Adipocyte (in vitro differentiated cells): ENCODE measurements around the gene EMX2.
"Not testable (repeated sequence)": the region's sequence is repeated elsewhere in the genome, so short reads cannot be mapped to it uniquely, and the experiment has no call there.

Experiments
- DNase-seq: peaks from one replicate; pipeline ENCODE4 v3.0.0-alpha.2; 2015; ENCODE audit warnings: low read depth
- H3K27me3 ChIP-seq: replicated peaks from 2 replicates; pipeline ENCODE4 v1.7.0; 2013; ENCODE audit warnings: mild to moderate bottlenecking, low read length, moderate library complexity; ENCODE audit not compliant: control insufficient read depth, insufficient read depth
- H3K36me3 ChIP-seq: 2 replicates; pipeline ENCODE4 v1.7.0; 2013; ENCODE audit warnings: low read length, mild to moderate bottlenecking, moderate library complexity; ENCODE audit not compliant: control insufficient read depth, insufficient read depth, severe bottlenecking
- H3K4me1 ChIP-seq: 2 replicates; pipeline ENCODE4 v1.7.0; 2013; ENCODE audit warnings: mild to moderate bottlenecking, low read length, moderate library complexity; ENCODE audit not compliant: control insufficient read depth, insufficient read depth
- H3K4me3 ChIP-seq: 2 replicates; pipeline ENCODE4 v1.7.0; 2013; ENCODE audit warnings: mild to moderate bottlenecking, low read length, moderate library complexity
- H3K9ac ChIP-seq: 2 replicates; pipeline ENCODE4 v1.7.0; 2013; ENCODE audit warnings: mild to moderate bottlenecking, low read length, moderate library complexity
- H3K9me3 ChIP-seq: 2 replicates; pipeline ENCODE4 v1.7.0; 2013; ENCODE audit warnings: mild to moderate bottlenecking, low read length, moderate library complexity; ENCODE audit not compliant: control insufficient read depth

EMX2 gene

GRCh38 chr10:117568334-117568733, 25.8 kb downstream of the EMX2 start:
- peaks cover 7% of the 10 kb centered on the region for H3K27me3 ChIP-seq
- no peaks in the 10 kb centered on the region for H3K9me3 ChIP-seq
- H3K36me3 ChIP-seq: no peaks in the 10 kb centered on the region
- peaks cover 11% of the 10 kb centered on the region for H3K4me1 ChIP-seq
- no peak overlapping the region for H3K9ac ChIP-seq
- H3K4me3 ChIP-seq: no peak overlapping the region
- DNase-seq: no peak

DNA sequence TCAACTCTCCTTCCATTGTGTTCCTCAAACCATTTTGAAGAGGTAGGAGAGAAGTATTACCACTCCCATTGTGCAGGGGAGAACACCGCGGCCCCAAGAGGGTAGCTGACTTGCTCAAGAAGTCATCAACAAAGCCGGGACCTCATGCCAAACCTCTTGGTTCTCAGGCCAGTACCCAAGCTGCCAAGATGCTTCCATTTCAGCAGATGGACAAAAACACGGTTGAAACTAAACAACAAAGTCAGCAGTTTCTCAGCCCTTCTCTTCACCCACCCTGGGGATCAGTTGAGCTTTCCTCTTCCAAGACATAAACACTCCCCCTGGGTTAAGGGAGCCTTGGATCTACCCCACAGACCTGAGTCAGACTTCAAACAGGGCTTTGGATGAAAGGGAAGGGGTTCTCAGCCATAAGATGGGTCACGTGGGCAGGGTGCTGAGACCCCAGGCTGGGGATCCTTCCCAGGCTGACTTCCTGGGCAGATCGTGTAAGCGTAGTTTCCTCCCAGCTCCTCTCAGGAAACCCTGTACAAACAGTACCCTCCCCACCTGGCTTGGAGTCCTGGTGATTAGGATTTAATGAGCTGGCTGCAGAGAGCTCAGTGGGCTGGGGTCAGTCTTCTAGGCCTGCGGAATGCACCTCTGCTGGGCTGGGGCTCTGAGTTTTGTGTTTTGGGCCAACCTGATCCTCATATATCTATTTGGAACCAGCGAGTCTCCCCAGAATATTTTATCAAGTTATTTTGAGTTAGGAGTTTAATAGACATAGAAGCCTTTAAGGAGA, 27.3 kb downstream of the EMX2 start:
- DNase-seq: no peak
- Histone ChIP-seq H3K36me3 (no peaks in the 10 kb centered on the region), H3K27me3 (peaks cover 7% of the 10 kb centered on the region), H3K4me1 (peaks cover 11% of the 10 kb centered on the region), H3K4me3 (no peak overlapping the region), H3K9me3 (no peaks in the 10 kb centered on the region), H3K9ac (no peak overlapping the region)

DNA sequence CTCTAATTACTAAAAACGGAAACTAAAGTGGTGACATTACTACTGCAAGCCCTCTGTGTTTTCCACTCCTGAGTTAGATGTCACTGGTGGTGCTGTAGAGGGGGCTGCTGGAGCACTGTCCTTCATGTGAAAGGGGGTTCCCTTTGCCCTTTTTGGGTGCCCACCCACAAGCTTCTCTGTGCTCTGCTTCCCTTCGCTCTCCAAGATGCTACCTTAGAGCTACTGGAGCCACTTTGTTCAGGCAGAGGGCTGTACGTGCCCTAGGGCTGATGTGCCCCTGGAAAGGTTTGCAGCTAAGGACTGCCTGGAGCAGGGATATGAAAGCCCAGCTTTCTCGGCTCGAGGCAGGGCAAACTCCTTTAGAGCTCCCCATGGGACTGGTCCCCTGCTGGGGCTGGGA, 28.3 kb downstream of the EMX2 start:
- H3K4me3 ChIP-seq: no peak overlapping the region
- no peak for DNase-seq

GRCh38 chr10:117574498-117575146, 32.1 kb downstream of the EMX2 start:
- no peak overlapping the region for H3K9ac ChIP-seq
- peaks cover 7% of the 10 kb centered on the region for H3K27me3 ChIP-seq
- H3K4me3 ChIP-seq: no peak overlapping the region
- no peak for DNase-seq
- H3K36me3 ChIP-seq: no peaks in the 10 kb centered on the region
- H3K4me1 ChIP-seq: peaks cover 5% of the 10 kb centered on the region
- no peaks in the 10 kb centered on the region for H3K9me3 ChIP-seq

More for the DNA sequence above, 28.3 kb downstream of the EMX2 start:
- Histone ChIP-seq H3K27me3 (peaks cover 10% of the 10 kb centered on the region), H3K9ac (no peak overlapping the region), H3K4me1 (peaks cover 11% of the 10 kb centered on the region), H3K36me3 (no peaks in the 10 kb centered on the region), H3K9me3 (no peaks in the 10 kb centered on the region)

- peaks cover 9% of the 10 kb centered on the region for H3K4me1 ChIP-seq
- no peak overlapping the region for H3K9ac ChIP-seq
- H3K4me3 ChIP-seq: no peak overlapping the region
- H3K36me3 ChIP-seq: no peaks in the 10 kb centered on the region
- no peaks in the 10 kb centered on the region for H3K9me3 ChIP-seq
- DNase-seq: no peak
- H3K27me3 ChIP-seq: peaks cover 7% of the 10 kb centered on the region
Measured at GRCh38 chr10:117578490-117578889, 35.9 kb downstream of the EMX2 start.

GRCh38 chr10:117578999-117579590, 36.5 kb downstream of the EMX2 start:
- no peaks in the 10 kb centered on the region for H3K36me3 ChIP-seq
- DNase-seq: no peak
- H3K4me1 ChIP-seq: peaks cover 9% of the 10 kb centered on the region
- H3K27me3 ChIP-seq: peaks cover 7% of the 10 kb centered on the region
- H3K9me3 ChIP-seq: no peaks in the 10 kb centered on the region
- no peak overlapping the region for H3K4me3 ChIP-seq
- no peak overlapping the region for H3K9ac ChIP-seq

- H3K9me3 ChIP-seq: no peaks in the 10 kb centered on the region
- no peak overlapping the region for H3K9ac ChIP-seq
- H3K27me3 ChIP-seq: peaks cover under 1% of the 10 kb centered on the region
- no peaks in the 10 kb centered on the region for H3K36me3 ChIP-seq
- peaks cover 9% of the 10 kb centered on the region for H3K4me1 ChIP-seq
- DNase-seq: no peak
- H3K4me3 ChIP-seq: no peak overlapping the region
Measured at GRCh38 chr10:117581961-117582360, 39.4 kb downstream of the EMX2 start.

DNA sequence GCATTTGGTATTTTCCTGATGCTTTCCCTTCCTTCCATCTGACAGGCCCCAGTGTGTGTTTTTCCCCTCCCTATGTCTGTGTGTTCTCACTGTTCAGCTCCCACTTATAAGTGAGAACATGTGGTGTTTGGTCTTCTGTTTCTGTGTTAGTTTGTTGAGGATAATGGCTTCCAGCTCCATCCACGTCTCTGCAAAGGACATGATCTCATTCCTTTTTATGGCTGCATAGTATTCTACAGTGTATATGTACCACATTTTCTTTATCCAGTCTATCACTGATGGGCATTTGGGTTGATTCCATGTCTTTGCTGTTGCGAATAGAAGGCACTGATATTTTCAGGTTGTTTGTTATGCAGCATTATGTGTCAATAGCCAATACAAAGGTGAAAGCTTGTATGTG, 42.3 kb downstream of the EMX2 start:
- H3K9ac ChIP-seq, H3K4me1 ChIP-seq, H3K27me3 ChIP-seq, H3K9me3 ChIP-seq, DNase-seq, H3K36me3 ChIP-seq, H3K4me3 ChIP-seq: not testable (repeated sequence)

DNA sequence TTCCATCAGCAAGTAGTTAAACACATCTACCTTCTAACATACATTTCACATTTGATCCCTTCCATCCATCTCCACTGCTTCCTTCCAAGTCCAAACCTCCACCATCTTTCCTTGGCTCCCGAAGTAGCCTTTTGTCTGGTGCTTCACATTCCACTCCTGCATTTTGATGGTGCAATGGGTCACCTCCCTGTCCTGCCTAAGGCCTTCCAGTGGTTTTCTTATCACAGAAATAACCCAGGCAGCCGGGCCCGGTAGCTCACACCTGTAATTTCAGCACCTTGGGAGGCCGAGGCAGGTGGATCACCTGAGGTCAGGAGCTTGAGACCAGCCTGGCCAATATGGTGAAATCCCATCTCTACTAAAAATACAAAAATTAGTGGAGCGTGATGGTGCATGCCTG, 44.5 kb downstream of the EMX2 start:
- peaks cover 2% of the 10 kb centered on the region for H3K4me1 ChIP-seq

GRCh38 chr10:117590101-117590875, 47.7 kb downstream of the EMX2 start:
- Histone ChIP-seq H3K27me3 (no peaks in the 10 kb centered on the region), H3K4me3 (no peak overlapping the region), H3K9me3 (peaks cover 9% of the 10 kb centered on the region), H3K4me1 (no peaks in the 10 kb centered on the region), H3K9ac (no peak overlapping the region), H3K36me3 (no peaks in the 10 kb centered on the region)
- no peak for DNase-seq

More for the DNA sequence above, 44.5 kb downstream of the EMX2 start:
- H3K4me3 ChIP-seq: no peak overlapping the region
- no peak for DNase-seq
- no peak overlapping the region for H3K9ac ChIP-seq
- H3K9me3 ChIP-seq: no peaks in the 10 kb centered on the region
- H3K36me3 ChIP-seq: no peaks in the 10 kb centered on the region
- H3K27me3 ChIP-seq: no peaks in the 10 kb centered on the region

DNA sequence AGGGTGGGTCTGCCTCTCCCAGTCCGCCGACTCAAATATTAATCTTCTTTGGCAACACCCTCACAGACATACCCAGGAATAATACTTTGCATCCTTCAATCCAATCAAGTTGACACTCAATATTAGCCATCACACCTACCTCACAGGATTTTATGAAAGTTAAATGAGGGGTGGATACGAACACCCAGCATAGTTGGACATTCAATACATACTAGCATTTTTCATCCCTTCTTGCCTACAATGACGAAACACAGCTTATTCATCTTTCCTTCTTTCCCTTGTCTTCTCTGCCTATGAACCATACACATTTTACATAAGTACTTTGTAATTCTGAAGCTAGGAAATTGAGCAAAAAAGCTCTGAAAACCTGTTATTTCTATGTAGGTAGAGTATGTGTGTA, 48.5 kb downstream of the EMX2 start:
- Histone ChIP-seq H3K36me3 (no peaks in the 10 kb centered on the region), H3K27me3 (no peaks in the 10 kb centered on the region), H3K9ac (no peak overlapping the region), H3K9me3 (peaks cover 9% of the 10 kb centered on the region), H3K4me1 (no peaks in the 10 kb centered on the region), H3K4me3 (no peak overlapping the region)
- no peak for DNase-seq
